Endothelial cell of umbilical vein (primary cell): ENCODE results near the gene MAGI1. TPM values are rescaled to one million over a fixed set of nuclear protein-coding genes. Genes with fewer than 3 reads are reported as not detected.

Source experiments
- BruUV-seq: library from RNA; stranded (reverse); fragments of 400-500 nt; replicated peaks from 2 replicates; lab custom pipeline; 2021; lab: Mats Ljungman, UMichigan
- CTCF ChIA-PET: fragments of 300-600, 350-600 bp; sonication (Branson Sonifier 250); formaldehyde crosslinking; loops from one replicate; lab custom pipeline; 2021; ENCODE audit warnings: antibody characterized with exemption, inconsistent platforms; lab: Charles Lee
- POLR2A ChIA-PET: fragments of 300-600, 350-600 bp; sonication (Branson Sonifier 250); formaldehyde crosslinking; loops from one replicate; lab custom pipeline; 2021; ENCODE audit warnings: antibody characterized with exemption, inconsistent platforms; lab: Charles Lee
- DNase-seq: peaks from one replicate; pipeline ENCODE4 v3.0.0-alpha.2; 2011; ENCODE audit warnings: low read depth, low spot score
- FAIRE-seq: peaks from 2 replicates; lab custom pipeline; 2011; peaks lifted over from hg19 to GRCh38; lab: Jason Lieb, UNC
- H2AFZ ChIP-seq: 2 replicates; pipeline ENCODE4 v1.6.0; 2012; ENCODE audit warnings: low read depth, low read length, control low read depth, inconsistent platforms
- H3K27ac ChIP-seq: 2 replicates; pipeline ENCODE4 v1.5.1; 2011; ENCODE audit warnings: low read depth, mild to moderate bottlenecking, control low read depth, low read length, moderate library complexity; ENCODE audit not compliant: insufficient read depth
- H3K27me3 ChIP-seq, 2 experiments: 2 replicates each; pipeline versions ENCODE4 v1.6.0 to v1.6.1; 2011; ENCODE audit warnings: low read length in 2 of 2, mixed read lengths in 1 of 2; ENCODE audit not compliant: control insufficient read depth in 2 of 2, insufficient read depth in 2 of 2
- H3K36me3 ChIP-seq, 2 experiments: 2 replicates in 1 of 2; 3 replicates in 1 of 2; pipeline ENCODE4 v1.5.1; 2011; ENCODE audit warnings: low read length in 2 of 2, mild to moderate bottlenecking in 1 of 2, moderate library complexity in 1 of 2; ENCODE audit not compliant: control insufficient read depth in 2 of 2, insufficient read depth in 2 of 2; ENCODE audit errors: extremely low read depth in 1 of 2
- H3K4me1 ChIP-seq: 3 replicates; pipeline ENCODE4 v1.5.1; 2011; ENCODE audit warnings: mild to moderate bottlenecking, low read length; ENCODE audit not compliant: control insufficient read depth, insufficient read depth; ENCODE audit errors: extremely low read depth
- H3K4me2 ChIP-seq: 2 replicates; pipeline ENCODE4 v1.6.1; 2011; ENCODE audit warnings: low read length, control low read depth, mixed read lengths; ENCODE audit not compliant: insufficient read depth
- H3K4me3 ChIP-seq, 3 experiments: fragments of 200-600 bp in 1 of 3; sonication (generic), shearing (Covaris generic) in 1 of 3; replicated peaks in 1 of 3; 2 replicates each; pipeline ENCODE4 v1.5.1; 2011 to 2016; ENCODE audit warnings: control low read depth in 3 of 3, low read length in 3 of 3, mild to moderate bottlenecking in 2 of 3, inconsistent platforms in 1 of 3, low read depth in 1 of 3, moderate library complexity in 1 of 3; ENCODE audit not compliant: insufficient read depth in 1 of 3
- H3K79me2 ChIP-seq: 2 replicates; pipeline ENCODE4 v1.6.0; 2012; ENCODE audit warnings: low read length, inconsistent platforms; ENCODE audit not compliant: control insufficient read depth, insufficient read depth
- H3K9ac ChIP-seq: replicated peaks from 2 replicates; pipeline ENCODE3; 2011; ENCODE audit warnings: low read length, control low read depth; ENCODE audit not compliant: insufficient read depth; ENCODE audit errors: extremely low read depth
- H3K9me1 ChIP-seq: replicated peaks from 3 replicates; pipeline ENCODE4 v1.6.0; 2011; ENCODE audit warnings: mild to moderate bottlenecking, low read length; ENCODE audit not compliant: control insufficient read depth, insufficient read depth; ENCODE audit errors: extremely low read depth
- H3K9me3 ChIP-seq: replicated peaks from 2 replicates; pipeline ENCODE4 v1.5.1; 2012; ENCODE audit warnings: low read length, inconsistent platforms; ENCODE audit not compliant: control insufficient read depth, insufficient read depth
- H4K20me1 ChIP-seq: replicated peaks from 2 replicates; pipeline ENCODE3; 2011; ENCODE audit warnings: mild to moderate bottlenecking, low read length; ENCODE audit not compliant: control insufficient read depth, insufficient read depth; ENCODE audit errors: extremely low read depth
- EZH2 ChIP-seq: IDR thresholded peaks from 2 replicates; pipeline ENCODE4 v1.6.1; 2012; ENCODE audit warnings: borderline replicate concordance, low read depth, mild to moderate bottlenecking, moderate library complexity, low read length, inconsistent platforms; ENCODE audit not compliant: severe bottlenecking
- FOS ChIP-seq: IDR thresholded peaks from 2 replicates; pipeline ENCODE4 v1.6.1; 2011; ENCODE audit warnings: mild to moderate bottlenecking, low read length, moderate library complexity, borderline replicate concordance; ENCODE audit not compliant: insufficient read depth
- GATA2 ChIP-seq: IDR thresholded peaks from 2 replicates; pipeline ENCODE4 v1.7.0; 2011; ENCODE audit warnings: low read depth, mild to moderate bottlenecking, moderate library complexity, mixed read lengths, low read length; ENCODE audit not compliant: insufficient read length, insufficient read depth
- JUN ChIP-seq: IDR thresholded peaks from 2 replicates; pipeline ENCODE4 v1.6.1; 2011; ENCODE audit warnings: borderline replicate concordance, low read depth; ENCODE audit not compliant: insufficient read length, insufficient read depth
- MYC ChIP-seq: IDR thresholded peaks from one replicate; pipeline ENCODE4 v1.6.1; 2011; ENCODE audit warnings: mild to moderate bottlenecking, low read depth, low read length
- POLR2A ChIP-seq: IDR thresholded peaks from 2 replicates; pipeline ENCODE4 v1.6.1; 2012; ENCODE audit warnings: low read depth, mild to moderate bottlenecking, control low read depth, low read length
- POLR2AphosphoS5 ChIP-seq: IDR thresholded peaks from 2 replicates; pipeline ENCODE4 v1.6.1; 2012; ENCODE audit warnings: low read depth, mild to moderate bottlenecking, control low read depth, low read length, moderate library complexity; ENCODE audit not compliant: insufficient read depth
- dilution Hi-C: fragments of 300-500 bp; cut with MboI; formaldehyde crosslinking; loops from one replicate; pipeline ENCODE4 v1.15.0; 2019; ENCODE audit warnings: low sequenced_read_pairs; ENCODE audit not compliant: extremely low pct_ligation_motif_present
- intact Hi-C: fragments of 100-400 bp; cut with micrococcal nuclease; formaldehyde crosslinking; loops from one replicate; pipeline ENCODE4 v1.10.0; 2022
- polyA plus RNA-seq, 4 experiments: library from polyadenylated mRNA; depleted of rRNA in 3 of 4; stranded (reverse) in 3 of 4; unstranded in 1 of 4; fragments of >200 nt; gene quantifications; 2 replicates each; pipeline versions ENCODE4 v1.2.1 to v1.2.3, GENCODE V29; 2011 to 2012; ENCODE audit warnings: missing spikeins in 1 of 4
- total RNA-seq: library from RNA; stranded (reverse); gene quantifications from 2 replicates; pipeline ENCODE4 v1.2.3, GENCODE V29; 2021
- TF ChIP-seq, protein P1 (sequence below): IDR thresholded peaks from 2 replicates; pipeline ENCODE4 v1.6.1; 2011; ENCODE audit not compliant: insufficient read depth, insufficient read length
- TF ChIP-seq, protein P2 (sequence below), 2 donors: IDR thresholded peaks; 1 replicate in 1 of 2; 2 replicates in 1 of 2; pipeline ENCODE4 v1.5.1; 2011; ENCODE audit warnings: low read length in 2 of 2, mild to moderate bottlenecking in 2 of 2, moderate library complexity in 2 of 2, control low read depth in 1 of 2, inconsistent platforms in 1 of 2, low read depth in 1 of 2; ENCODE audit not compliant: insufficient read depth in 1 of 2; ENCODE audit errors: extremely low read depth in 1 of 2

Gene MAGI1
- total and polyA plus RNA-seq, 2 donors (not counting 3 experiments of a cell fraction or from before 2014, with no cell fraction given) = 10.1 to 47.9 TPM

DNA sequence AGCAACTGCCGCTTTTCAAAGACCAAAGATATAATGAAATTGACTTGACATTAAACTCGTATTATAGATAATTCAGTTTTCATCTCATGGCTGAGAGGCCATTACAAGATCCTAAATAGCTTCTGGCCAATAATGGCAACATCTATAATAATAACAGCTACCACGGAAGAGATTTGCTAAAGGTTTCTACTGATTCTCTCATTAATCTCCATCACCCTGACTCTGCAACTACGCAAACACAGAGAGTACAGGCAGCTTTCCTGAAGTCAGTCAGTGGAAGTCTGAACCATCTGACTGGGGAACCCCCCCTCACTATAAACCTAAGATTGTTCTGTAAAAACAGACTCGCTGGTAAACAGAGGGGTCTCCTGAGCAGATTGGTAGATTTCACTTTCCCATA, 257.1 kb downstream of the MAGI1 start:
- no TSS peak for BruUV-seq
- Histone ChIP-seq H2AFZ (no peak overlapping the region), H3K36me3 (no peaks in the 10 kb centered on the region), H3K79me2 (no peaks in the 10 kb centered on the region), H3K27me3 (no peaks in the 10 kb centered on the region), H3K4me3 (no peak overlapping the region), H4K20me1 (no peaks in the 10 kb centered on the region), H3K4me1 (no peaks in the 10 kb centered on the region), H3K9me1 (no peaks in the 10 kb centered on the region), H3K9ac (no peak overlapping the region), H3K27ac (no peak overlapping the region), H3K9me3 (no peaks in the 10 kb centered on the region), H3K4me2 (no peak overlapping the region)
- dilution Hi-C loops (no loop called here), intact Hi-C loops (no loop called here)
- ChIA-PET CTCF (no interaction called here), POLR2A (no interaction called here)
- no peak for FAIRE-seq
- no peak for DNase-seq
- TF ChIP-seq FOS (no peak), EZH2 (no peak), POLR2A (no peak), POLR2AphosphoS5 (no peak), JUN (no peak), MYC (no peak), GATA2 (no peak)
- TF ChIP-seq, protein P1, sequence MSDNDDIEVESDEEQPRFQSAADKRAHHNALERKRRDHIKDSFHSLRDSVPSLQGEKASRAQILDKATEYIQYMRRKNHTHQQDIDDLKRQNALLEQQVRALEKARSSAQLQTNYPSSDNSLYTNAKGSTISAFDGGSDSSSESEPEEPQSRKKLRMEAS = no peak
- TF ChIP-seq, protein P2, sequence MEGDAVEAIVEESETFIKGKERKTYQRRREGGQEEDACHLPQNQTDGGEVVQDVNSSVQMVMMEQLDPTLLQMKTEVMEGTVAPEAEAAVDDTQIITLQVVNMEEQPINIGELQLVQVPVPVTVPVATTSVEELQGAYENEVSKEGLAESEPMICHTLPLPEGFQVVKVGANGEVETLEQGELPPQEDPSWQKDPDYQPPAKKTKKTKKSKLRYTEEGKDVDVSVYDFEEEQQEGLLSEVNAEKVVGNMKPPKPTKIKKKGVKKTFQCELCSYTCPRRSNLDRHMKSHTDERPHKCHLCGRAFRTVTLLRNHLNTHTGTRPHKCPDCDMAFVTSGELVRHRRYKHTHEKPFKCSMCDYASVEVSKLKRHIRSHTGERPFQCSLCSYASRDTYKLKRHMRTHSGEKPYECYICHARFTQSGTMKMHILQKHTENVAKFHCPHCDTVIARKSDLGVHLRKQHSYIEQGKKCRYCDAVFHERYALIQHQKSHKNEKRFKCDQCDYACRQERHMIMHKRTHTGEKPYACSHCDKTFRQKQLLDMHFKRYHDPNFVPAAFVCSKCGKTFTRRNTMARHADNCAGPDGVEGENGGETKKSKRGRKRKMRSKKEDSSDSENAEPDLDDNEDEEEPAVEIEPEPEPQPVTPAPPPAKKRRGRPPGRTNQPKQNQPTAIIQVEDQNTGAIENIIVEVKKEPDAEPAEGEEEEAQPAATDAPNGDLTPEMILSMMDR (IDR thresholded peaks at IDR 0.05; ENCODE audit: extremely low read depth in 1 of 2, insufficient read depth in 1 of 2, low read depth in 1 of 2, low read length in 2 of 2) = no peak
